ENCODE measurements around the gene SCAF1.

DNA sequence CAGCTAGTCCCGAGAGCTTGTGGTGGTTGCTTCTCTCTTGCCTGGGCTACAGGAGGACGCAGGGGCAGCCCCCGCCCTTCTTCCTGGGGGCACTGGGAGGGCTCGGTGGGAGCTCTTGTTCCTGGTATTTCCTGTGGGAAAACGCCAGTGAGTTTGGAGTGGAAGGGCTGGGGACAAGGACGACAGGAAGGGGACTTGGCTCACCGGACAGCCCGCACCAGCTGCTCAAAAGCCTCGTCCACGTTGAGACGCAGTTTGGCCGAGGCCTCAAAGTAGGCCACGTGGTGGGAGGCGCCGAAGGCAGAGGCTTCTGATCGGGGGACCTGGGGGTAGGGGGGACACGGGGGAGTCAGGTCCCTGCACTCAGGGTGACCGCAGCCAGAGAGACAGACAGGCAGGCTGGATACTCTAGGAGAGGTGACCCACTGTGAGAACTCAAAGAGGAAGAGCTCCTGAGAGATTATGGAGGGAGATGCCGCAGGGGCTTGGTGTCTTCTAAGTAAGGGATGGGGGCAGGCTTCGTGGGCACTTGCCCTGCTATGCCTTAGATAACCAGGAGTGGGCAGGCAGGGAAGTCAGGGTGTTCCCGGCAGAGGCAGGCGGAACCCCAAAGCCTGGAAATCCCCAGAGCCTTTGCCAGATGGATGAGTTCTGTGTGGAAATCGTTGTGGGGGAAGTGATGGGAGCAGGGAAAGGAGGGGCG is 6.3 kb upstream of the SCAF1 start:
- TF ChIP-seq, protein P1, sequence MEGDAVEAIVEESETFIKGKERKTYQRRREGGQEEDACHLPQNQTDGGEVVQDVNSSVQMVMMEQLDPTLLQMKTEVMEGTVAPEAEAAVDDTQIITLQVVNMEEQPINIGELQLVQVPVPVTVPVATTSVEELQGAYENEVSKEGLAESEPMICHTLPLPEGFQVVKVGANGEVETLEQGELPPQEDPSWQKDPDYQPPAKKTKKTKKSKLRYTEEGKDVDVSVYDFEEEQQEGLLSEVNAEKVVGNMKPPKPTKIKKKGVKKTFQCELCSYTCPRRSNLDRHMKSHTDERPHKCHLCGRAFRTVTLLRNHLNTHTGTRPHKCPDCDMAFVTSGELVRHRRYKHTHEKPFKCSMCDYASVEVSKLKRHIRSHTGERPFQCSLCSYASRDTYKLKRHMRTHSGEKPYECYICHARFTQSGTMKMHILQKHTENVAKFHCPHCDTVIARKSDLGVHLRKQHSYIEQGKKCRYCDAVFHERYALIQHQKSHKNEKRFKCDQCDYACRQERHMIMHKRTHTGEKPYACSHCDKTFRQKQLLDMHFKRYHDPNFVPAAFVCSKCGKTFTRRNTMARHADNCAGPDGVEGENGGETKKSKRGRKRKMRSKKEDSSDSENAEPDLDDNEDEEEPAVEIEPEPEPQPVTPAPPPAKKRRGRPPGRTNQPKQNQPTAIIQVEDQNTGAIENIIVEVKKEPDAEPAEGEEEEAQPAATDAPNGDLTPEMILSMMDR (IDR thresholded peaks at IDR 0.05; ENCODE audit: poor library complexity, severe bottlenecking) = no peak
- no peak for TF ChIP-seq TAF1 (IDR thresholded peaks at IDR 0.05; ENCODE audit: low read depth)
- TF ChIP-seq SMC3 (conservative IDR thresholded peaks at IDR 0.05; ENCODE audit: poor library complexity) = no peak
- no peak for TF ChIP-seq EZH2 (IDR thresholded peaks at IDR 0.05; ENCODE audit: borderline replicate concordance, insufficient read depth, low read length, poor library complexity, severe bottlenecking)
- no peak for TF ChIP-seq RAD21 (conservative IDR thresholded peaks at IDR 0.05)
- TF ChIP-seq POLR2AphosphoS5 (IDR thresholded peaks at IDR 0.05) = no peak
- no peak for TF ChIP-seq MXI1 (conservative IDR thresholded peaks at IDR 0.05; ENCODE audit: poor library complexity, severe bottlenecking)
- TF ChIP-seq EP300 (conservative IDR thresholded peaks at IDR 0.05; ENCODE audit: poor library complexity, severe bottlenecking) = no peak
